ENCODE measurements around the gene SLC39A9.

Gene SLC39A9

DNA sequence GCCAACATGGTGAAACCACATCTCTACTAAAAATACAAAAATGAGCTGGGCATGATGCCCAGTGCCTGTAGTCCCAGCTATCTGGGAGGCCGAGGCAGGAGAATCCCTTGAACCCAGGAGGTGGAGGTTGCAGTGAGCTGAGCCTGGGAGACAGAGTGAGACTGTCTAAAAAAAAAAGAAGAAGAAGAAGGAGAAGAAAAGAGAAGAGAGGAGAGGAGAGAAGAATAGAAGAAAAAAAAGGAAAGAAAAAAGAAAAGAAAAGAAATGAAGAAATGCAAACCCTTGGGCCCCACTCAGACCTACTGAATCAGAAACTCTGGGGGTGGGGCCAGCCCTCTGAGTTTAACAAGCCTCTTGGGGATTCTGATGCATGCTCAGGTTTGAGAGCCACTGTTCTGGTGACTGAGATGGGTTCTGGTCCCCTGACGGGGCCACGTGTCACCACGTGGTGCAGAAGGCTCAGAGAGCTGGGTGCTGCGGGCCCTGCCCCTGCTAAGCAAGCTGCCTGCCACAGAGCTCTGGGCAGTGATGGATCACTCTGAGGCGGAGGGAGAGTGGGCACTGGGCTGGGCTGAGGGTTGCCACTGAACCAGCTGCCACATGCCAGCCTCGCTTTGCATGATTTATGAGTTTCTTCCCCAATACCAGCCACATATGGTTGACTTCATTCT, 37.9 kb upstream of the SLC39A9 start:
- DNase-seq (ENCODE audit: low read depth, low spot score) = no peak
- H3K9ac ChIP-seq (ENCODE audit: insufficient read length, low read depth) = no peak overlapping the region
- H3K27me3 ChIP-seq (ENCODE audit: insufficient read depth, insufficient read length) = no peaks in the 10 kb centered on the region
- no peaks in the 10 kb centered on the region for H3K4me1 ChIP-seq (ENCODE audit: insufficient read depth, insufficient read length)
- H3K36me3 ChIP-seq (ENCODE audit: insufficient read depth, insufficient read length, low read length) = no peaks in the 10 kb centered on the region
- no peak overlapping the region for H3K4me3 ChIP-seq (ENCODE audit: insufficient read length, low read depth)
- TF ChIP-seq SUZ12 (IDR thresholded peaks at IDR 0.05; ENCODE audit: extremely low read depth, insufficient read depth, insufficient read length) = no peak
- TF ChIP-seq YY1 (IDR thresholded peaks at IDR 0.05; ENCODE audit: insufficient read depth, insufficient read length) = no peak
- TF ChIP-seq ZNF274 (IDR thresholded peaks at IDR 0.05; ENCODE audit: low read depth, low read length) = no peak
- no peaks in the 10 kb centered on the region for H3K9me3 ChIP-seq (ENCODE audit: insufficient read depth, low read length)

DNA sequence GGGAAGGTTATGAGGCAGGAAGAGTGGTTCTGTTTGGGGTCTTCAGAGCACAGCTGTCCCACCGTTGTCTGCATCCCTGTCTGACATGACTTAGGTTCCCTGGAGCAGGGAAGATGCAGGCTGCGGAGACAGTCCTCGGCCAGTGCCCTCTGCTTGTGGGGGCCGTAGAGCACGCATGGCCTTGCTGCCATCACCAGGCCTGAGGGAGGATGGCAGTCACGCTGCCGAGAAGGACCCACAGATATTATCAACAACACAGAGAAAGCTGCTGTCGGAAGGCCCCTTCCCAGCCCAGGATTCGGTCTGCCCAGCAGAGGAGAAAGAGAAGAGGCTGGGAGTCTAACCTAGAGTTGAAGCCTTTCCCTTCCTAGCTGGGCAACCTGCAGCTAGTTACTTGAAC, 35.4 kb upstream of the SLC39A9 start:
- Histone ChIP-seq H3K9ac (ENCODE audit: insufficient read length, low read depth) (no peak overlapping the region), H3K36me3 (ENCODE audit: insufficient read depth, insufficient read length, low read length) (no peaks in the 10 kb centered on the region), H3K27me3 (ENCODE audit: insufficient read depth, insufficient read length) (no peaks in the 10 kb centered on the region), H3K9me3 (ENCODE audit: insufficient read depth, low read length) (no peaks in the 10 kb centered on the region), H3K4me3 (ENCODE audit: insufficient read length, low read depth) (no peak overlapping the region), H3K4me1 (ENCODE audit: insufficient read depth, insufficient read length) (no peaks in the 10 kb centered on the region)
- no peak for TF ChIP-seq YY1 (IDR thresholded peaks at IDR 0.05; ENCODE audit: insufficient read depth, insufficient read length)
- no peak for TF ChIP-seq SUZ12 (IDR thresholded peaks at IDR 0.05; ENCODE audit: extremely low read depth, insufficient read depth, insufficient read length)
- no peak for TF ChIP-seq ZNF274 (IDR thresholded peaks at IDR 0.05; ENCODE audit: low read depth, low read length)
- DNase-seq (ENCODE audit: low read depth, low spot score) = no peak

DNA sequence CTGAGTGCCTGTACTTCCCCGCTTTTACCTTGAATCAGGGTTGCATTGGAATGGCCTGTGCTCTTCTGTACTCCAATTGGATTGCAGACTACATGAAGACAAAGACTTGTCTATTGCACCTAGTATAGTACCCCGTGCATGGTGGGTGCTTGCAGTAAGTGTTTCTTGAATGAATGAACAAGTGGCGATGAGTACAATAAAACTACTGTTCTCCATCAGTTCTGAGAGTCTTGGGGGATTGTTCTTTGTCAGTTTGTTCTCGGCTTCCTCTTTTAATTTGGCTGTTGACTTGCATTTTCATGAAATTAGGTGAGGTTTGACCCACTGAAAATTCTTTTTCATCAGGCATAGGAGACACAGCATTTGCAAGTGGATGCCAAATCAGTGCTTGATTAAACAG, 34.5 kb upstream of the SLC39A9 start:
- Histone ChIP-seq H3K4me1 (ENCODE audit: insufficient read depth, insufficient read length) (no peaks in the 10 kb centered on the region), H3K9me3 (ENCODE audit: insufficient read depth, low read length) (no peaks in the 10 kb centered on the region), H3K9ac (ENCODE audit: insufficient read length, low read depth) (no peak overlapping the region), H3K36me3 (ENCODE audit: insufficient read depth, insufficient read length, low read length) (no peaks in the 10 kb centered on the region), H3K4me3 (ENCODE audit: insufficient read length, low read depth) (no peak overlapping the region), H3K27me3 (ENCODE audit: insufficient read depth, insufficient read length) (no peaks in the 10 kb centered on the region)
- DNase-seq (ENCODE audit: low read depth, low spot score) = no peak
- TF ChIP-seq SUZ12 (IDR thresholded peaks at IDR 0.05; ENCODE audit: extremely low read depth, insufficient read depth, insufficient read length) (no peak), ZNF274 (IDR thresholded peaks at IDR 0.05; ENCODE audit: low read depth, low read length) (no peak), YY1 (IDR thresholded peaks at IDR 0.05; ENCODE audit: insufficient read depth, insufficient read length) (no peak)

DNA sequence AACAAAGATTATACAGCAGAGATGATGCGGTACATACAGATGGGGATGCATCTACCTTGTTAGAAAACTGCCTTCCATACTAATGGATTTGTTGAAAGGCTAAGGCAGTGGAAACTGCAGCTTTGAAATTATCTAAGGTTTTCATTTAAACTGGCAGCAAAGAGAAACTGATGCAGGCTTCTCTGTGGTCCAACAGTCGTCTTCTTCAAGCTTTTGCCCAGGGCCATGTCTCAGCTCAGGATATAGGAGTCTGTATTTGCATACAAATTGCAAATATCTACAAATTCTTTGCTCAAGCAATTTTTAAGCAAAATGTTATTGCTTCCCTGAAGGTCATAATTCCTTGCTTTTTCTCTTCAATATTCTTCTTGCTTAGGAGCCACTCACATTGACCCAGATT, 34.1 kb upstream of the SLC39A9 start:
- H3K9me3 ChIP-seq (ENCODE audit: insufficient read depth, low read length) = no peaks in the 10 kb centered on the region
- H3K27me3 ChIP-seq (ENCODE audit: insufficient read depth, insufficient read length) = no peaks in the 10 kb centered on the region
- no peak for DNase-seq (ENCODE audit: low read depth, low spot score)
- no peak overlapping the region for H3K9ac ChIP-seq (ENCODE audit: insufficient read length, low read depth)
- TF ChIP-seq ZNF274 (IDR thresholded peaks at IDR 0.05; ENCODE audit: low read depth, low read length) (no peak), YY1 (IDR thresholded peaks at IDR 0.05; ENCODE audit: insufficient read depth, insufficient read length) (no peak)
- H3K36me3 ChIP-seq (ENCODE audit: insufficient read depth, insufficient read length, low read length) = no peaks in the 10 kb centered on the region
- no peak overlapping the region for H3K4me3 ChIP-seq (ENCODE audit: insufficient read length, low read depth)
- H3K4me1 ChIP-seq (ENCODE audit: insufficient read depth, insufficient read length) = no peaks in the 10 kb centered on the region

DNA sequence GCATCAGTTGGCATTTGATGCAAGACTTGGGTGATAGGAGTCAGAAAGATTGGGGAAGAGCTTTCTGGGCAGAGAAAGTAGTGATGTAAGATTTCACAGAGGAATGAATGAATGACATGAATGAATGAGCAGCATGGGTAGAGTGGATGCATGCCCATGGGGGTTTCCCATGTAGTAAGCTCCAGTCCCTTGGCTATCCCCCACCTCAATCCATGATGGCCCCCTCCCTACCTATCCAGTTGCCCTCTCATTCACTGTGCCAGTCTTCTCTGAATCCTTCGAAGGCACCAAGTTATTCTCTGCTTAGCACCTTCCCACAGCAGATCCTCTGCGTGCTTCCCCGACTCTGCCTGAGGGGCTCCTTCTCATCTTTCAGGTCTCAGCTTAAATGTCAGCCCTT, 32.4 kb upstream of the SLC39A9 start:
- Histone ChIP-seq H3K27me3 (ENCODE audit: insufficient read depth, insufficient read length) (no peaks in the 10 kb centered on the region), H3K36me3 (ENCODE audit: insufficient read depth, insufficient read length, low read length) (no peaks in the 10 kb centered on the region), H3K4me3 (ENCODE audit: insufficient read length, low read depth) (no peak overlapping the region)

DNA sequence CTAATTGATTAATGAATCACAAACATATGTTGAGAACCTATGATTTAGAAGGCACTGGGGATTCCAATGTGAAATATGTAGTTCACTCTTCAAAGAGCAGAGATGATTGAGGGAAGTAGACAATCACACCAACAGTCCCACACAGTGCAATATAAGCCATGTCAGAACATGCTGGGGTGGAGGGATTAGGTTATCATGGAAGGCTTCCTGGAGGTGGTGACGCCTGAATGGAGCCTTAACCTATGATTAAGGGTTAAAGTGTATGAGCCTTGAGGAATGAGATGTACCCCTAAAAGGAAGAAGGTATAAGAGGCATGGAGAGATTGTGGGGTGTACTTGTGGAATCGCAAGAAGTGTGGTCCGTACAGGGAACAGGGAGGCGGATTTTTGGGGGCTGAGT, 31.7 kb upstream of the SLC39A9 start:
- no peaks in the 10 kb centered on the region for H3K9me3 ChIP-seq (ENCODE audit: insufficient read depth, low read length)
- H3K4me1 ChIP-seq (ENCODE audit: insufficient read depth, insufficient read length) = no peaks in the 10 kb centered on the region
- H3K36me3 ChIP-seq (ENCODE audit: insufficient read depth, insufficient read length, low read length) = no peaks in the 10 kb centered on the region
- no peak for DNase-seq (ENCODE audit: low read depth, low spot score)
- H3K27me3 ChIP-seq (ENCODE audit: insufficient read depth, insufficient read length) = no peaks in the 10 kb centered on the region
- H3K9ac ChIP-seq (ENCODE audit: insufficient read length, low read depth) = no peak overlapping the region
- TF ChIP-seq YY1 (IDR thresholded peaks at IDR 0.05; ENCODE audit: insufficient read depth, insufficient read length) (no peak), ZNF274 (IDR thresholded peaks at IDR 0.05; ENCODE audit: low read depth, low read length) (no peak), SUZ12 (IDR thresholded peaks at IDR 0.05; ENCODE audit: extremely low read depth, insufficient read depth, insufficient read length) (no peak)
- H3K4me3 ChIP-seq (ENCODE audit: insufficient read length, low read depth) = no peak overlapping the region

More for the DNA sequence above, 32.4 kb upstream of the SLC39A9 start:
- Histone ChIP-seq H3K4me1 (ENCODE audit: insufficient read depth, insufficient read length) (no peaks in the 10 kb centered on the region), H3K9me3 (ENCODE audit: insufficient read depth, low read length) (no peaks in the 10 kb centered on the region), H3K9ac (ENCODE audit: insufficient read length, low read depth) (no peak overlapping the region)
- TF ChIP-seq SUZ12 (IDR thresholded peaks at IDR 0.05; ENCODE audit: extremely low read depth, insufficient read depth, insufficient read length) = no peak
- TF ChIP-seq YY1 (IDR thresholded peaks at IDR 0.05; ENCODE audit: insufficient read depth, insufficient read length) = no peak
- no peak for TF ChIP-seq ZNF274 (IDR thresholded peaks at IDR 0.05; ENCODE audit: low read depth, low read length)
- no peak for DNase-seq (ENCODE audit: low read depth, low spot score)

DNA sequence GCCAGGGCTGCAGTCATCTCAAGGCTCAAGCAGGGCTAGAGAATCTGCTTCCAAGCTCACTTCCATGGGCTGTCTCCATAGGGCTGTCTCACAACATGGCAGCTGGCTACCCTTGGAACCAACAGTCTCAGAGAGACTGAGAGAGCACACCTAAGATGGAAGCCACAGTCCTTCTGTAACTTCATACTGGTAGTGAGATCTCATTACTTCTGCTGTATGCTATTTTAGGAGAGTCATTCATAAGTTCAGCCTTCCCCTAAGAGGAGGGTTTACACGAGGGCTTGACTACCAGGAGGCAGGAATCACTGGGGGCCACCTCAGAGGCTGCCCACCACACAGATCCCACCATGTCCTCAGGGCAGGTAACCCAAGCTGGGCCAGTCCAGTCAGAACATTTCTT, 30.1 kb upstream of the SLC39A9 start:
- TF ChIP-seq SUZ12 (IDR thresholded peaks at IDR 0.05; ENCODE audit: extremely low read depth, insufficient read depth, insufficient read length) = no peak
- no peak for TF ChIP-seq ZNF274 (IDR thresholded peaks at IDR 0.05; ENCODE audit: low read depth, low read length)
- no peak for TF ChIP-seq YY1 (IDR thresholded peaks at IDR 0.05; ENCODE audit: insufficient read depth, insufficient read length)
- Histone ChIP-seq H3K27me3 (ENCODE audit: insufficient read depth, insufficient read length) (no peaks in the 10 kb centered on the region), H3K9me3 (ENCODE audit: insufficient read depth, low read length) (no peaks in the 10 kb centered on the region), H3K36me3 (ENCODE audit: insufficient read depth, insufficient read length, low read length) (peaks cover 5% of the 10 kb centered on the region), H3K4me1 (ENCODE audit: insufficient read depth, insufficient read length) (no peaks in the 10 kb centered on the region), H3K9ac (ENCODE audit: insufficient read length, low read depth) (no peak overlapping the region), H3K4me3 (ENCODE audit: insufficient read length, low read depth) (no peak overlapping the region)
- DNase-seq (ENCODE audit: low read depth, low spot score) = no peak
